Fibroblast of skin of back (primary cell): ENCODE measurements around the gene B3GNT4.
"Not testable (repeated sequence)": the region's sequence is repeated elsewhere in the genome, so short reads cannot be mapped to it uniquely, and the experiment has no call there.

Experiments
- DNase-seq: peaks from one replicate; pipeline ENCODE4 v3.0.0-alpha.2; 2013

B3GNT4 gene

GRCh38 chr12:122225683-122226365, 22.3 kb downstream of the B3GNT4 start, which contains the start of gene DIABLO:
Gene DIABLO, minus strand, starts transcription at chr12:122226052. Its CDS starts 38 bp downstream, at chr12:122226014.
- DNase-seq: peak; percentile 99

- no peak for DNase-seq
Observed at GRCh38 chr12:122226366-122227125, 23.0 kb downstream of the B3GNT4 start.

- DNase-seq: no peak
Observed at GRCh38 chr12:122227341-122227740, 23.8 kb downstream of the B3GNT4 start.

- no peak for DNase-seq
Observed at GRCh38 chr12:122228092-122228491, 24.6 kb downstream of the B3GNT4 start.

- no peak for DNase-seq
Observed at GRCh38 chr12:122230798-122231197, 27.3 kb downstream of the B3GNT4 start.

GRCh38 chr12:122232691-122233090, 29.2 kb downstream of the B3GNT4 start:
- DNase-seq: no peak

- DNase-seq: no peak
Observed at GRCh38 chr12:122235741-122236140, 32.2 kb downstream of the B3GNT4 start.

GRCh38 chr12:122238861-122239260, 35.4 kb downstream of the B3GNT4 start:
- DNase-seq: no peak

GRCh38 chr12:122243965-122244364, 40.5 kb downstream of the B3GNT4 start:
- no peak for DNase-seq

GRCh38 chr12:122244565-122245371, 41.3 kb downstream of the B3GNT4 start:
- DNase-seq: no peak

GRCh38 chr12:122245553-122245952, 42.0 kb downstream of the B3GNT4 start:
- DNase-seq: no peak

GRCh38 chr12:122250047-122250446, 46.5 kb downstream of the B3GNT4 start:
- DNase-seq: no peak

GRCh38 chr12:122250536-122250935, 47.0 kb downstream of the B3GNT4 start:
- no peak for DNase-seq

GRCh38 chr12:122258462-122258861, 55.0 kb downstream of the B3GNT4 start:
- DNase-seq: not testable (repeated sequence)
